UCSD-AML1 (cell line): ENCODE measurements around the gene APOL3.
"Not testable (repeated sequence)": the region's sequence is repeated elsewhere in the genome, so short reads cannot be mapped to it uniquely, and the experiment has no call there.

Experiments
- DNase-seq: peaks from one replicate; lab custom pipeline; 2025; ENCODE audit not compliant: unreplicated experiment; lab: John Stamatoyannopoulos, UW

The APOL3 gene

GRCh38 chr22:36160499-36160942 is at the start of gene APOL3:
Gene APOL3, minus strand, starts transcription at chr22:36160755. Its CDS starts 11,700 bp downstream, at chr22:36149055.
- no peak for DNase-seq

GRCh38 chr22:36210224-36210623 is 49.7 kb upstream of the APOL3 start:
- no peak for DNase-seq

GRCh38 chr22:36209488-36209908 is 48.9 kb upstream of the APOL3 start:
- DNase-seq: not testable (repeated sequence)

- no peak for DNase-seq
These were observed 48.4 kb upstream of the APOL3 start for GRCh38 chr22:36208914-36209313.

- no peak for DNase-seq
These were observed 47.7 kb upstream of the APOL3 start for GRCh38 chr22:36208162-36208765.

GRCh38 chr22:36206255-36206654 is 45.7 kb upstream of the APOL3 start:
- no peak for DNase-seq

GRCh38 chr22:36205573-36205972 is 45.0 kb upstream of the APOL3 start:
- DNase-seq: not testable (repeated sequence)

- DNase-seq: no peak
These were observed 44.1 kb upstream of the APOL3 start for GRCh38 chr22:36204632-36205015.

GRCh38 chr22:36204001-36204631 is 43.6 kb upstream of the APOL3 start:
- no peak for DNase-seq

- DNase-seq: not testable (repeated sequence)
These were observed 42.9 kb upstream of the APOL3 start for GRCh38 chr22:36203441-36203840.

GRCh38 chr22:36202906-36203305 is 42.4 kb upstream of the APOL3 start:
- DNase-seq: not testable (repeated sequence)

- peak; percentile 61 for DNase-seq
These were observed 41.2 kb upstream of the APOL3 start, which contains the start of gene APOL4 for GRCh38 chr22:36201630-36202319. Gene APOL4, minus strand, starts transcription at chr22:36201809. Its CDS starts 75 bp downstream, at chr22:36201734.

- DNase-seq: not testable (repeated sequence)
These were observed 40.5 kb upstream of the APOL3 start for GRCh38 chr22:36201025-36201424.

- no peak for DNase-seq
These were observed 38.5 kb upstream of the APOL3 start for GRCh38 chr22:36199001-36199551.

- no peak for DNase-seq
These were observed 38.0 kb upstream of the APOL3 start for GRCh38 chr22:36198536-36198935.

GRCh38 chr22:36197514-36198146 is 37.1 kb upstream of the APOL3 start:
- DNase-seq: peak; percentile 35

- peak; percentile 38 for DNase-seq
These were observed 36.5 kb upstream of the APOL3 start for GRCh38 chr22:36197065-36197440.

- no peak for DNase-seq
These were observed 35.9 kb upstream of the APOL3 start for GRCh38 chr22:36196254-36197064.

- DNase-seq: peak; percentile 57
These were observed 34.4 kb upstream of the APOL3 start for GRCh38 chr22:36194971-36195370.

GRCh38 chr22:36194385-36194784 is 33.8 kb upstream of the APOL3 start:
- DNase-seq: no peak
